Activated CD4-positive, alpha-beta T cell treated with anti-CD3 and anti-CD28 coated beads, Interleukin-2, Interleukin-6, amounts not matched to agents 100 ng/mL and 50 ng/mL, durations not matched to agents 16 hours and 8 hours (primary cell): ENCODE data around the gene TNFAIP8L2.

Experiments
- DNase-seq: peaks from one replicate; pipeline ENCODE4 v3.0.0-alpha.2; 2020

Gene TNFAIP8L2

GRCh38 chr1:151156515-151156819, at the start of gene TNFAIP8L2:
Gene TNFAIP8L2, plus strand, starts transcription at chr1:151156649. Its CDS starts 2,049 bp downstream, at chr1:151158698.
- peak; percentile 84 for DNase-seq

- no peak for DNase-seq
Measured at GRCh38 chr1:151106894-151107293, 49.6 kb upstream of the TNFAIP8L2 start.

- DNase-seq, result no peak
Measured at GRCh38 chr1:151108331-151108730, 48.1 kb upstream of the TNFAIP8L2 start.

GRCh38 chr1:151113877-151114276, 42.6 kb upstream of the TNFAIP8L2 start:
- DNase-seq, result no peak

- DNase-seq, result no peak
Measured at GRCh38 chr1:151124763-151125403, 31.6 kb upstream of the TNFAIP8L2 start.

- no peak for DNase-seq
Measured at GRCh38 chr1:151128800-151129199, 27.6 kb upstream of the TNFAIP8L2 start.

GRCh38 chr1:151130987-151131586, 25.4 kb upstream of the TNFAIP8L2 start:
- peak; percentile 78 for DNase-seq

GRCh38 chr1:151131701-151132334, 24.6 kb upstream of the TNFAIP8L2 start:
- no peak for DNase-seq

- DNase-seq, result no peak
Measured at GRCh38 chr1:151132335-151133017, 24.0 kb upstream of the TNFAIP8L2 start.

GRCh38 chr1:151133018-151133806, 23.2 kb upstream of the TNFAIP8L2 start:
- DNase-seq, result no peak

GRCh38 chr1:151134396-151134795, 22.1 kb upstream of the TNFAIP8L2 start:
- no peak for DNase-seq

GRCh38 chr1:151134991-151135390, 21.5 kb upstream of the TNFAIP8L2 start:
- DNase-seq, result no peak

- no peak for DNase-seq
Measured at GRCh38 chr1:151135433-151136385, 20.7 kb upstream of the TNFAIP8L2 start.

- no peak for DNase-seq
Measured at GRCh38 chr1:151137789-151138188, 18.7 kb upstream of the TNFAIP8L2 start.

GRCh38 chr1:151142411-151143056, 13.9 kb upstream of the TNFAIP8L2 start:
- no peak for DNase-seq

GRCh38 chr1:151143057-151143435, 13.4 kb upstream of the TNFAIP8L2 start:
- DNase-seq, result no peak

GRCh38 chr1:151143986-151144385, 12.5 kb upstream of the TNFAIP8L2 start:
- DNase-seq, result no peak

- DNase-seq, result no peak
Measured at GRCh38 chr1:151144474-151145303, 11.8 kb upstream of the TNFAIP8L2 start.

- DNase-seq, result no peak
Measured at GRCh38 chr1:151145304-151146071, 11.0 kb upstream of the TNFAIP8L2 start.

GRCh38 chr1:151146072-151146411, 10.4 kb upstream of the TNFAIP8L2 start:
- no peak for DNase-seq
